NK-92 treated with Interleukin-12 subunit alpha and Interleukin-12 subunit beta, amount 100 ng/mL, for 24 hours (cell line): ENCODE data around the gene XBP1.
"Not testable (repeated sequence)": the region's sequence is repeated elsewhere in the genome, so short reads cannot be mapped to it uniquely, and the experiment has no call there.

Experiments used
- DNase-seq: peaks from one replicate; lab custom pipeline; 2025; lab: John Stamatoyannopoulos, UW

Gene XBP1

GRCh38 chr22:28817919-28818859 is 17.8 kb upstream of the XBP1 start:
- no peak for DNase-seq

GRCh38 chr22:28817064-28817463 is 16.7 kb upstream of the XBP1 start:
- DNase-seq: no peak

- no peak for DNase-seq
Measured at GRCh38 chr22:28815729-28816128, 15.4 kb upstream of the XBP1 start.

DNA sequence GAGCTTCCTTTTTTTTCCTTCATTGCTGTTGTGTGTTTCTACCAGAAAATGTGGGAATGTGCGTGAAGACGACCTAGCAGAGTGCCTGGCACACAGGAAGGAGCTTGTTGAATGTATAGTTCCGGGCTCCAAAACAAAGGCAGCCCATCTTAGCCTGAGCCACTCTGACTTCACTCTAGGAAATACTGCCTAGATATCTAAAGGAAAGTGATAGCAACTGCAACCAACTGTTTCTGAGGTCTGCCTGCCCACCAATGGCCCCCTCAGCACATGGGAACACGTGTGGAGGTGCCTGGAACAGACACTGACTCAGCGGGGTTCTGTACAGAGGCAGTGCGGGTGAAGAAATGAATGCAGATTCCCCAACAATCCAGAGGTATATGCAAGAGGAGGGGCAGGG is 14.7 kb upstream of the XBP1 start:
- DNase-seq: no peak

- no peak for DNase-seq
Measured at GRCh38 chr22:28813772-28814518, 13.6 kb upstream of the XBP1 start.

GRCh38 chr22:28812516-28812915 is 12.1 kb upstream of the XBP1 start:
- DNase-seq: no peak

- peak; percentile 23 for DNase-seq
Measured at GRCh38 chr22:28810821-28811491, 10.6 kb upstream of the XBP1 start.

- DNase-seq: no peak
Measured at GRCh38 chr22:28808716-28809355, 8.5 kb upstream of the XBP1 start.

DNA sequence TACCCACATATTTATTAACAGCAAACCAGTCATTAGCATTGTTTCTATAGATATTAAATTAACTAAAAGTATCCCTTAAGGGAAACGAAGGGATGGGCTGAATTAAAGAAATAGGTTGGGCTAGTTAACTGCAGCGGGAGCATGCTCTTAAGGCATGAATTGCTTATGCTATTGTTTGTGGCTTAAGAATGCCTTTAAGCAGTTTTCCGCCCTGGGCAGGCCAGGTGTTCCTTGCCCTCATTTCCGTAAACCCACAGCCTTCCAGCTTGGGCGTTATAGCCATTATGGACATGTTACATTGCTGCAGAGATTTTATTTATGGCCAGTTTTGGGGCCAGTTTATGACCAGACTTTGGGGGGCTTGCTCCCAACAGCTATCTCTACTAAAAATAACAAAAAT is 5.1 kb upstream of the XBP1 start:
- DNase-seq: not testable (repeated sequence)

DNA sequence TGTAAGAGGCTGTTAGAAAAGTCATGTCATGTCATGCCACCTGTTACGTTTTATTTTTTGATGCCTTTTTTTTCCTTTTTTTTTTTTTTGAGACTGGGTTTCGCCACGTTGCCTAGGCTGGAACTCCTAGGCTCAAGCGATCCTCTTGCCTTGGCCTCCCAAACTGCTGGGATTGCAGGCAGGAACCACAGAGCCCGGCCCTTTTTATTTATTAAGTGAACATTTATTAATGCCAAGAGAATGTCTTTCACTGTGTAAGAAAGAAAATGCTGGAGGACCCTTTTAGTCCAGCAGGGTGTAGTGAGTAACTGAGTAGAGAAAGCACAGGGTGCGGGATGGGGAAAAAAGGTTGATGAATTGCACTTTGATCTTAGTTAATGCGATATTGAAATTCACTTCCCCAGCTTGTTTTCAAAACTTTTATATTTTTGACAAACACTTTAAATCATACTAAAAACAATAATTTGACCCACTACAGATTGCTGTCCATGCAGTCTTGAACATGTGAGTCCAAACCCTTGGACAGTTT is 2.3 kb upstream of the XBP1 start:
- no peak for DNase-seq

GRCh38 chr22:28801845-28802594 is 1.7 kb upstream of the XBP1 start:
- no peak for DNase-seq

DNA sequence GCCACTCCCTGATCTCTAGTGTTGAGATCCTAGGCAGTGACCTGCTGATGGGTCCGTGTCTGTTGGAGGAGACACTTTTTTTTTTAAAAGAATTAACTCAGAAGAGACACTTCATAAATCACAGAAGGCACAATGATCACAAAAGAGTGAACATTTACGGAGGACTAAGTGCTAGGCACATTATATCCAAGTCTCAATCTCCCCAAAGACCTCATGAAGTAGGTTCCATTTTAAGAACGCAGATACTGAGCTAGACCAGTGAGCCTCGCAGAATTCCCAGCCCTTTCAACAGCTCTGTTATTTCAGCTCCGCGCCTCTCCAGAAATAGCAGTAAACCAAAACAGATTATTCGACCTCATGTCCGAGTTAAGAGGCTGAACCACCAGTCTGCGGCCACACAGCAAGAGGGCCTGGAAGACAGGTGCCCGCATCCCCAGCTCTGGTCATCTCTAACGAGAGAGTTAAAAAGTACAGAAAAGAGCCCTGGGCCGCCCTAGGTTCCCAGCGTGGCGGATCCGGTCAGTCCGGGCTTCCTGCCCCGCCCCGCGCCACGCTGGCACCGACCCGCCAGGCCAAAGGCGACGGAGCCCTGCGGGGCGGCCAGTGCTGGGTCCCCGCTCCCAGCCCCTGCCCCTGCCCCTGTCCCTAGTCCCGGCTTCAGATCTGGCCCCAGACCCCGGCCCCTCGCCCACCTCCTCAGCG is 612 bp downstream of the XBP1 start:
- DNase-seq: no peak

- no peak for DNase-seq
Measured at GRCh38 chr22:28798810-28799605, 1.4 kb downstream of the XBP1 start.

DNA sequence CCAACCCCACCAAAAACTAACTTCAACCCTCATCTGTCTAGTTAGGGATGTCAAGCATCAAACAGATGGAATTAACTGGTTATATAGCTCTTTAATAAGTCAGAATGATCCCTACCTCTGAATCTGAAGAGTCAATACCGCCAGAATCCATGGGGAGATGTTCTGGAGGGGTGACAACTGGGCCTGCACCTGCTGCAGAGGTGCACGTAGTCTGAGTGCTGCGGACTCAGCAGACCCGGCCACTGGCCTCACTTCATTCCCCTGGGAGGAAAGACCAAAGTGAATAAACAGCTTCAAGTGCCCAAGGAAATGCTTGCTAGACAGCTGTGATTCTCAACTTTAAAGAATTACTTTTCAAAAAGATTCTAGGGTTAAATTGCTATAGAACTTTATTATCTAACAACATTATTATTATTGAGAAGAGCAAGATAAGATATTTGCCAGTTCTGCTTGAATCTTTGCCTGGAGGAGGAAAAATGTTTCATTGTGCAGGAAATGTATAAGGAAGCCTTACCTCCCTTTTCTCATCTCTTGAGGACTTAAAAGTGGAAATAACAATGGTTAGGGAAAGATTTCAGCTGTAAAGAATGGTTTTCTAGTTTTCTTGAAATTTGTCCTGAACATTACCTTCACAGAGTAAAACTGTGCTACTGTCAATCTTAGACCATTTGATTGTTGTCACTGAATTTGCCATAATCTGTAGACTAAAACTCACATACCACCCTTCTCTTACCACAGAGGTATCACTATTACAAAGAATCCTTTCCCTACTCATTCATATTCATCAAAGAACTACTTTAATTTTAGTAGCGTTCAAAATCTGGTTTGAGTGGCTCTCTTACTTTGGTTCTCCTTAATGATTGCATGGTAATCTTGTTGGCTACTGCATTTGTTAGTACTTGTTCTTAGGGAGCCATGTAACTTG is 4.2 kb downstream of the XBP1 start:
- DNase-seq: no peak

DNA sequence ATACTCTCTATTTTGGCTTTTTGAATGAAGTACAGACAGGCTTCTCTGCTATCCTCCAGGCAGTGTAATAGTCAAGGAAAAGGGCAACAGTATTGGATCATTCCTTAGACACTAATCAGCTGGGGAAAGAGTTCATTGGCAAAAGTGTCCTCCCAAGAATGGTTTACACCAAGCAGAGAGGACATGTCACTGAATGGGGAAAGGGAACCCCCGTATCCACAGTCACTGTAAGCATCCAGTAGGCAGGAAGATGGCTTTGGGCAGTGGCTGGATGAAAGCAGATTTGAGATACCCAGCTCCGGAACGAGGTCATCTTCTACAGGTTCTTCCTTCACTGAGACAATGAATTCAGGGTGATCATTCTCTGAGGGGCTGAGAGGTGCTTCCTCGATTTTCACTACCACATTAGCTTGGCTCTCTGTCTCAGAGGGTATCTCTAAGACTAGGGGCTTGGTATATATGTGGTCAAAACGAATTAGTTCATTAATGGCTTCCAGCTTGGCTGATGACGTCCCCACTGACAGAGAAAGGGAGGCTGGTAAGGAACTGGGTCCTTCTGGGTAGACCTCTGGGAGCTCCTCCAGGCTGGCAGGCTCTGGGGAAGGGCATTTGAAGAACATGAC is 5.2 kb downstream of the XBP1 start:
- no peak for DNase-seq

DNA sequence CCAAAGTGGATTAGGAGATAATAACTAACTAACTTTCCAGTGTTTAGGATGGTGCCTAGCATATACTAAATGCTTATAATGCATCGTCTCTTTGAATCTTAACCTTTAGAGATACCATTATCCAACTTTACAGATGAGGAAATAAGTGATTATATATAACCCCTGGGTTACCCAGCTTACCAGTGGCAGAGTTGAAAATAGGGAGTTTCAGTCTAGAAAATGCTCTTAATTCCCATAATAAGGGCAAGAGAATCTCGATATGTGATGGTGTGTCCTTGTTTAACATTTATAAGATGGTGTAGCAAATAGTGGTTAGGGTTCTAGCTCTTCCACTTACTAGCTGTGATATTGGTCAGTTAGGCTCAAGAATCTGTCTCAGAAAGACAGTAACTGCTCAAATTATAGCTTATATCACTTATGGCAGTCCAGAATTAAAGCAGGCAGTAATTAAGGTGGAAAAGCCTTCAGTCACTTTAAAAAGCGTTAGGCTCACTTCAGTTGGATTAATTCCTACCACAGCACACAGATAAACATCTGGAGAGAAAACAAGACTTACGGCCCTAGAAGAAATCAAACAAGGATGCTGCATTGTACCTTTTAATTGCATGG is 6.3 kb downstream of the XBP1 start:
- no peak for DNase-seq

GRCh38 chr22:28792491-28793383 is 7.6 kb downstream of the XBP1 start:
- DNase-seq: no peak
